Hematopoietic multipotent progenitor cell (in vitro differentiated cells): ENCODE results near the gene FAM3A. TPM values are rescaled to one million over a fixed set of nuclear protein-coding genes. Genes with fewer than 3 reads are reported as not detected.
A peak's percentile ranks its signal among the peaks of the same experiment; 100 is the strongest.

Experiments
- DNase-seq, 3 donors: peaks; one replicate each; pipeline ENCODE4 v3.0.0-alpha.2; 2011 to 2015; ENCODE audit warnings: low read depth in 2 of 3, low spot score in 2 of 3
- total RNA-seq: library from RNA; depleted of rRNA; stranded (reverse); fragments of >200 nt; gene quantifications from one replicate; pipeline ENCODE4 v1.2.3, GENCODE V29; 2012

FAM3A gene
- total RNA-seq, 1 donor: 43.9 TPM

DNA sequence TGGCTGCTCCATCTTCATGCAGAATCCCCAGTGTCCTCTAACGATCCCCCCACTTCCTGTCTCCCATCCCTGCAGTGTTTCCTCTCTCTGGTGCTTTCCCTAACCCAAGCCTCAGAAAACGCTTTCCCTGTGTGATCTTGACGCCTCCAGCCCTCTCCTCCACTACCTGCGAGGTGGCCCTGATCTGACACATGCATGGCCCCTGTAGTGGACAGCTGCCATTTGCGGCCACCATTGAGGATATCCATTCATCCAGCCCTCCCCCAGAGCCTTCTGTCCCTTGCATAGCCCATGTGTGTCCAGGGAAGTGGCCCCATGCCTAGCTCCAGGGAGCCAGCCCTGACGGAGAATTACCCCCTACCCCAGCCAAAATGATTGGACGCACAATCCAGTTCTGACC, 32.7 kb downstream of the FAM3A start:
- DNase-seq: no peak

DNA sequence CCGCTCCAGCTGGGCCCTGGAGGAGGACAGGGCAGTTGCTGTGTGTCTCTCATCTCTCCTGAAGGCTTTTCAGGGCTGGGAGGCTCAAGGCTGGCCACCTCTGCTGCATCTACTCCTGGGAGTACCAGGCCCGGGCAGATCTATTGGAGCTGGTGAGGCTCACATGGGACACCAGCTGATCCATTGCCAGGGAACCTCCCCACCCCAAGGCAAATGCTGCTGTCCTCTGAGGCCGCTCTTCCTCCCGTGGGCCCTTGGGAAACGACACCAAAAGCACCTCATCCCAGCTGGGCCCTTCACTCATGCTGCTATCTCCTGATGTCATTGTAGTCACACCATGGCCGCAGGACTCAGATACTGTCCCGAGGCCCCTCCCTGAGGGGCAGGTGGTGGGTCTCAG, 33.2 kb downstream of the FAM3A start:
- DNase-seq: no peak

DNA sequence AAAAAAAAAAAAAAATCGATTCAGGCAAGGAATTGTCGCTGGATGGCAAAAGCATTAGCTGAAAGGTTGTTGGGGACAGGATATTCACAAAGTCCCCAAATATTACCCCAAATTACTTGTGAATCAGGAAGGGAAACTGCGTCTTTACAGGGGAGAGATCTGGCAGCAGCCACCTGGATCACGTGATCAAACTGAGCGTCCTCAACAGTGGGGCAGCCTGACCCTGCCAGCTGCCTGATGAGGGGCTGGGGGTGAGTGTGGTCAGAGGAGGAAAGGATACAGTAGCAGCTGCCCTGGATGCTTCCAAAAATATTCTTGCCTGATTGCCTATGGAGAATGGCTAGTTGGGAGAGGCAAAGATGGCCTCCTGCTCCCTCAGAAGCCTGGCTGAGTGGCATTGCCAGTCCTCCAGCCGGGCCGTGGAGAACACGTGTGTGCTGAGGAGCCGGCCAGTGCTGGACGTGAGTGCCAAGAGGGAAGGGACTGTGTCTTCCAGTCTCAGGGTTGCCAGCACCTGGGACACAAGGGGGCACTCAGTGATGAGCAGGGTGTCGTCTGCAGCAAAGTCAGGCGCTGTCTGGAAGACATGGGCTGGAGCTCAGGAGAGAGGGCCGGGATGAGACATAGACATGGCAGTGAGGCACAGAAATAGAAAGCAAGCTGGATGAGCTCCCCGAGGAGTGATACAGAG, 34.0 kb downstream of the FAM3A start:
- no peak for DNase-seq

DNA sequence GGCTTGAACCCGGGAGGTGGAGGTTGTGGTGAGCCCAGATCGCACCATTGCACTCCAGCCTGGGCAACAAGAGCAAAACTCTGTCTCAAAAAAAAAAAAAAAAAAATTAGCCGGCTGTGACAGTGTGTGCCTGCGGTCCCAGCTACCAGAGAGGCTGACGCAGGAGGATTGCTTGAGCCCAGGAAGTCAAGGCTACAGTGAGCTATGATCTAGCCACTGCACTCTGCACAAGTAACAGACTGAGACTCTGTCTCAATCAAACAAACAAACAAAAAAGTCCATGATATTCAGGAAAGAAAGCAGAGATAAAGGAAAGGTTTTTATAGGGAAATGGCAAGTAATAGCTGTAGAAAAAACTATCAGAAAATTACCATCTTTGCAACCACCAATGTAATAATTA, 34.8 kb downstream of the FAM3A start:
- DNase-seq: no peak

- DNase-seq: peak; percentile 84 to 90 (median 85)
These were observed 37.1 kb downstream of the FAM3A start, which contains the start of gene LAGE3 for GRCh38 chrX:154478728-154479622. Gene LAGE3 (minus strand): TSS chrX:154479281. CDS start chrX:154478915, 366 bp downstream.

GRCh38 chrX:154477891-154478477, 38.0 kb downstream of the FAM3A start:
- DNase-seq: no peak

DNA sequence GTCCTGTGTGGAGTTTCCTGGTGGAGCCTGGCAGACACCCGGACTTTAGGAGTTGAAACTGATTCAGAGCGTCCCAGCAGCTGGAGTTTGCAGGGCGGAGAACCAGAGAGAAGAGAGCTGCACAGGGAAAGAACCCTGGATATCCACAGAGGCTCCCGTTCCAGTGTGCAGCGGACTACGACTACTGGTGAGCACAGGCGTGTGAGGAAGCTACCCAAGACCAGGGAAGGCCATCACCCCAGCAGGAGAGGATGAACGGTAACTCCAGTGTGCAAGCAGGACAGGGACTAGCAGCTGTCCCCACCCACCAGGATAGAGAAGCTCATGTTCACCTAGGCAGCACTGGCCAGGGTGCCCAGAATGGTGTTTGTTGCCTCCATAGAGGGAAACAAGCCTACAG, 39.2 kb downstream of the FAM3A start:
- no peak for DNase-seq

DNA sequence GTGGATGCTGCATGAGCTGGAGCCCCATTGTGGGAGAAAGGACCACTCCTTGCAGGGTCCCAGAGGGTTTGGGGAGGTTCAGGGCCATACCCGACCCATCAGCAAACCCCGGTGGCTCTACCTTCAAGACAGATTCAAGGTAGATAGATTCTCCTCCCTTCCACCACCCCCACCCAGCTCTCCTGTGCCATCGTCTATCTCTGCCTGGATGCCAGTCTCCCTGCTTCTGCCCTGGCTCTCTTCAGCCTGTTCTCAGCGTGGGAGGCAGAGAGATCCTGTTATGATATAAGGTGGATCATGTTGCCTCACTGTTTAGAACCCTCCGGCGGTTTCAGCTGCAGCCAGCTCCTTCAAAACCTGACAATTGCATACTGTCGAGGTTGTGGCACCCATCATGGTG, 42.3 kb downstream of the FAM3A start:
- no peak for DNase-seq

DNA sequence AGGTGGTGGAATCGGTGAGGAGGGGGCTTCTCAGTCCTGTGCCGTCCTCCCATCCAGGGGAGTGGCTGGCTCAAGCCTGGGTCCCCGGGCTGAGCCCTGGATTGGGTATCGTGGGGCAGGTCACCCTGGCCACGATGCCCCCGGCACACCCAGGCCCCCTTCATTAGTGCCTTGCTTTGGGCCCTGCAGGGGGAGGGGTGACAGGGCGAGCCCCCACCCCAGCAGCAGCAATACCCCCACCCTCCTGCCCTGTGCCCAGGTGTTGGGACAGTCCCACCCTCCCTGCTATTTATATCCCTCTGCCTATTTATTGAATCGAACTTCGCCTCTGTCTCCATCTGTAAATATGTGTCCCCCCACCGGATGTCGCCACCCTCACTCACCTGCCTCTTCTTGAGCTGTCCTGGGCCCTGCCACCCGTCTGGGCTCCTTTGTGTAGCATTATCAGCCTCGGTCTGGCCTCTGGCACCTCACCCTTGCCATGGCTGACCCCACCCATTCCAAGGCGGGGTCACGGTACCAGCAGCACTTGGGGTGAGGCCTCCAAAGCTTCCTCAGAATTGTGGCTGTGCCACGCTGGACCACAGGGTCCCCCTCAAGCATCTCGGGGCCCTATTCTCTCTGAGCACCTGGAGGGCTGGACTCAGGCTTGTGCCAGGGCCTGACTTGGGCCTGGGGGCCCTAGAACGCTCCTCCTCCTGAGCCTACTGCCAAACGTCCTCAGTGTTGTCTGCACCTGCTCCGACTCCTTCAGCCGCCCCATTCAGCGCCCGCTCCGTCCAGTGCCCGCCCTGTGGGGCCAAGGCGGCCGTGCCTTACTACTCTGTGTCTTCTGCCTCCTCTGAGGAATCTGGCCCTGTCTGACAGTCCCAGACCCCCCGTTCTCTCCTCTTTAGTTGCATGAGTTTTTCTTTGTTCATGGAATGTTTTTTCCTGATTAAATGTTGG, 43.1 kb downstream of the FAM3A start:
- DNase-seq: no peak

DNA sequence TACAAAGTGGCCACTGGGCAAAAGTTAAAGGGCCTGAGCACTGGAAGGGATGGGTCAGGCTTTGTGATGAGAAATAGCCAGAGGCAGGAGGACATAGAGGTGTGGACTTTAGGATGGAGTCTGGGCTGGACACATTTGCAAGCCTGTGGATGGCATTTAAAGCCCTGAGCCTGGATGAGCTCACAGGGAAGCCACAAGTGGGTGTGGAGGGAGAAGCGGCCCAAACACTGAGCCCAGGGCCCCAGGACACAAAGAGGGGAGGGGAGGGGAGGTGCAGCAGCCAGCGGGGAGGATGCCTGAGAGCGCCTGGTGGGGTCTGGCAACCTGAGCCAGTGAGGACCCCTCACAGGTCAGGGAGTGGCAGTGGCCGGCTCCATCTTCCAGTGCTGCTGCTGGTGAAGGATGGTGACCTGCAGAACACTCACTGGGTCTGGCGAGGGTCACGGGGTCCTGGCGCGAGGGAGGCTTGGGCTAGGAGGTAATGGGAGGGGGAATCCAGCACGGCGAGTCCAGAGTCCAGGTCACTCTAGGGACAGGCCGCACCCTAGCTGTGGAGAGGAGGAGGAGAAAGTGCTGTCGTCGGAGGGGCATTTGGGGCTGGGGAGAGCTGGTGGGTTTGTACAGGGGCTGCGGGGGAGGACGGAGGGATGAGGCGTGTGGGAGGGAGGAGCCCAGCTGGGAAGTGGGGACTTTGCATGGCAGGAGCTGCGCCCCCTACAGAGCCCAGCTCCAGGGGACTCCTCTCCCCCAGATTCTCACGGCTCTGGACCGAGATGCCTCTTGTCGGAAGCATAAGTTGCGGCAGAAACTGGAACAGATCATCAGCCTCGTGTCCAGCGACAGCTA, 44.0 kb downstream of the FAM3A start:
- DNase-seq: no peak

GRCh38 chrX:154470914-154471568, 45.0 kb downstream of the FAM3A start:
- DNase-seq: no peak

GRCh38 chrX:154470434-154470833, 45.6 kb downstream of the FAM3A start:
- no peak for DNase-seq

DNA sequence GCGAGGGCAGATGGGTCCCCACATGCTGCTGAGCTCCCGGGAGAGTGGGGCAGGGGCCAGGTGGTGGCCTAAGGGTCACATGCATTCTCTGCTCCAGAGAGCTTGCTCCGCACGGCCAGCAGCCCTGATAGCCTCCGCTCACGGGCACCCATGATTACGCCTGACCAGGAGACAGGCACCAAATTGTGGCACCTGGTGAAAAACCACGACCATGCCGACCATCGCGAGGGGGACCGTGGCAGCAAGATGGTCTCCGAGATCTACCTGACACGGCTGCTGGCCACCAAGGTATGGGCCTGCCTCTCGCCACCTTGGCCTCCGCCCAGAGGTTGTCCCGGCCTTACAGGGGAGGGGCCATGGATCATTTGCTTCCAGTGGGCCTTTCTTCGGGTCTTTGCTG, 46.2 kb downstream of the FAM3A start:
- no peak for DNase-seq

DNA sequence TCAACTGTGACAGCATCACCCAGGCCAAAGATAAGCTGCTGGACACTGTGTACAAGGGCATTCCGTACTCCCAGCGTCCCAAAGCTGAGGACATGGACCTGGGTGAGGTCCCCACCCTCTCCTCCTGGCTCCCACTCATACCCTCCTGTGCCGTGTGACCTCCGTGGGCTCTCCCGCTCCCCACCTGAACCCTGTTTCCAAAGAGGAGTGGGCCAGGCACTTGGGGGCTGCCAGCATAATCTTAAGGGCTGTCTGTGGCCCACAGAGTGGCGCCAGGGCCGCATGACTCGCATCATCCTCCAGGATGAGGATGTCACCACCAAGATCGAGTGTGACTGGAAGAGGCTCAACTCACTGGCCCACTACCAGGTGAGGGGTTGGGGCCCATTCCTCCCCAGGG, 46.9 kb downstream of the FAM3A start:
- no peak for DNase-seq

GRCh38 chrX:154468217-154468616, 47.8 kb downstream of the FAM3A start:
- DNase-seq: no peak

DNA sequence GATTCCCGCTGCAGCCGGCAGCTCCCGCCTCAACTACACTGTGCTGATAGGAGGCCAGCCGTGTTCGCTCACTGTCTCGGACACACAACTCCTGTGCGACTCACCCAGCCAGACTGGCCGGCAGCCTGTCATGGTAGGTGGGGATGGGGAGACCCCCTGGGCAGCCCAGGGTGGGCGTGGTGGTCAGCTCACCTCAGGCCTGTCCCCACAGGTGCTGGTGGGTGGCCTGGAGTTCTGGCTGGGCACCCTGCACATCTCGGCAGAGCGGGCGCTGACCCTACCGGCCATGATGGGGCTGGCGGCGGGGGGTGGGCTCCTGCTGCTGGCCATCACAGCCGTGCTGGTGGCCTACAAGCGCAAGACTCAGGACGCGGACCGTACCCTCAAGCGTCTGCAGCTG, 48.5 kb downstream of the FAM3A start:
- DNase-seq: no peak

- no peak for DNase-seq
These were observed 49.1 kb downstream of the FAM3A start for GRCh38 chrX:154466907-154467306.

DNA sequence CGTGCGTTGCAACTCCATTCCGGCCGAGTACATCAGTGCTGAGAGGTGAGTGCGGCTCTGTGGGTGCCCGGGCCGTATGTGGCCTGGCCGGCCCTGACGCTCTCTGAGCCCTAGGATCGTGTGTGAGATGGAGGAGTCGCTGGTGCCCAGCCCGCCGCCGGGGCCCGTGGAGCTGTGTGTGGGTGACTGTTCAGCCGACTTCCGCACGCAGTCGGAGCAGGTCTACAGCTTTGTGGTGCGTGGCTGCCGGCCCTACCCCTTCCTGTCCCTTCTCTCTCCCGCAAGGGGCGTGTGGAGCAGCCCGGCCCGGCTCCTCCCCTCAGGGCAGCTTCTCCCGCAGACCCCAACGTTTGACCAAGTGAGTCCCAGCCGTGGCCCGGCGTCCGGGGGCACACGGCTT, 50.0 kb downstream of the FAM3A start:
- DNase-seq: no peak

DNA sequence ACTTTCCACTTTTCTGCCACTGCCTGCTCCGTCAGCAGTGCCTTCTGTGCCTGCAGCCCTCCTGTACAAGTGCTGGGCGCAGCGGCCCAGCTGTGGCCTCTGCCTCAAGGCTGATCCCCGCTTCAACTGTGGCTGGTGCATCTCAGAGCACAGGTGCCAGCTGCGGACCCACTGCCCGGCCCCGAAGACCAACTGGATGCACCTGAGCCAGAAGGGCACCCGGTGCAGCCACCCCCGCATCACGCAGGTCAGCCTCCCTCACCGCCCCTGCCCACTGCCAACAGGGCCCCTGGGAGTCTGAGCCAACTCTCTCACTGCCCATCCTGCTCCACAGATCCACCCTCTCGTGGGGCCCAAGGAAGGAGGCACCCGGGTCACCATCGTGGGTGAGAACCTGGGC, 50.4 kb downstream of the FAM3A start:
- no peak for DNase-seq
